DND-41 (cell line): ENCODE results near the gene SPOCK2.

Experiments used
- ATAC-seq: fragments of 200-7000 bp; cut with Tn5 transposase; 3 replicates; pipeline ENCODE4 v1.9.1; 2021; ENCODE audit warnings: low read depth; ENCODE audit not compliant: insufficient read depth
- DNase-seq: peaks from one replicate; pipeline ENCODE4 v3.0.0-alpha.2; 2020
- H2AFZ ChIP-seq: 2 replicates; pipeline ENCODE4 v1.6.0; 2012; ENCODE audit warnings: low read depth, low read length
- H3K27ac ChIP-seq: 2 replicates; pipeline ENCODE4 v1.5.1; 2012; ENCODE audit warnings: low read length, inconsistent platforms
- H3K27me3 ChIP-seq: fragments of 200-600 bp; sonication (generic); 2 replicates; pipeline ENCODE4 v1.6.0; 2012; ENCODE audit warnings: low read length, mild to moderate bottlenecking, inconsistent platforms; ENCODE audit not compliant: insufficient read depth, poor library complexity
- H3K36me3 ChIP-seq: 2 replicates; pipeline ENCODE4 v1.5.1; 2012; ENCODE audit warnings: low read length, inconsistent platforms; ENCODE audit not compliant: insufficient read depth
- H3K4me1 ChIP-seq: 2 replicates; pipeline ENCODE4 v1.5.1; 2012; ENCODE audit warnings: mild to moderate bottlenecking, low read length; ENCODE audit not compliant: insufficient read depth
- H3K4me2 ChIP-seq: 2 replicates; pipeline ENCODE4 v1.6.0; 2012; ENCODE audit warnings: mild to moderate bottlenecking, moderate library complexity, low read length, inconsistent platforms; ENCODE audit not compliant: insufficient read depth
- H3K4me3 ChIP-seq, 2 experiments: fragments of 200-600 bp in 1 of 2; shearing (Covaris generic) in 1 of 2; 2 replicates each; pipeline ENCODE4 v1.5.1; 2012 to 2016; ENCODE audit warnings: inconsistent platforms in 2 of 2, low read length in 2 of 2, mild to moderate bottlenecking in 2 of 2, low read depth in 1 of 2, moderate library complexity in 1 of 2
- H3K79me2 ChIP-seq: 2 replicates; pipeline ENCODE4 v1.6.0; 2012; ENCODE audit warnings: low read length, inconsistent platforms; ENCODE audit not compliant: insufficient read depth
- H3K9ac ChIP-seq: 2 replicates; pipeline ENCODE4 v1.6.0; 2012; ENCODE audit warnings: low read depth, mild to moderate bottlenecking, inconsistent platforms, low read length, moderate library complexity
- H3K9me3 ChIP-seq: 2 replicates; pipeline ENCODE4 v1.5.1; 2012; ENCODE audit warnings: low read length, moderate library complexity, mild to moderate bottlenecking, inconsistent platforms; ENCODE audit not compliant: insufficient read depth, severe bottlenecking
- H4K20me1 ChIP-seq: 2 replicates; pipeline ENCODE4 v1.6.0; 2012; ENCODE audit warnings: low read length; ENCODE audit not compliant: insufficient read depth
- EZH2 ChIP-seq: IDR thresholded peaks from 3 replicates; pipeline ENCODE4 v1.6.1; 2012; ENCODE audit warnings: borderline replicate concordance, low read depth, mild to moderate bottlenecking, moderate library complexity, low read length, inconsistent platforms; ENCODE audit not compliant: severe bottlenecking
- TF ChIP-seq, protein P1 (sequence below): IDR thresholded peaks from 2 replicates; pipeline ENCODE4 v1.5.1; 2012; ENCODE audit warnings: borderline replicate concordance, low read length, moderate library complexity, mild to moderate bottlenecking; ENCODE audit not compliant: poor library complexity, severe bottlenecking; ENCODE audit errors: extremely low read depth

The SPOCK2 gene

DNA sequence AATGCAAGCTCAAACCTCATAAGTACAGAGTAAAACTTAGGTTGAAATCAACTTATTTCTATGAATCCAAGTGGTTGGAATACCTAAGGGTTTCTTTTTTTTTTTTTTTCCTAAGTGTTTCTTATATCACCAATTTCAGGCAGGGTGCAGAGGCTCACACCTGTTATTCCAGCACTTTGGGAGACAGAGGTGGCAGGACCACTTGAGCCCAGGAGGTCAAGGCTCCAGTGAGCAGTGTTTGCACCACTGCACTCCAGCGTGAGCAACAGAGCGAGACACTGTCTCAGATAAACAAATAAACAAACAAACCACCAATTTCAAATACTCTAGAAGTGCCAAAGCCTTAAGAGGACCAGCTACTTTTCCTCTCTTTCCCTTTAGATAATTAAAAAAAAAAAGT, 39.2 kb upstream of the SPOCK2 start:
- Histone ChIP-seq H3K79me2 (no peaks in the 10 kb centered on the region), H3K9ac (no peak overlapping the region), H4K20me1 (no peaks in the 10 kb centered on the region), H2AFZ (no peak overlapping the region), H3K9me3 (no peaks in the 10 kb centered on the region), H3K27me3 (no peaks in the 10 kb centered on the region), H3K27ac (no peak overlapping the region), H3K4me1 (no peaks in the 10 kb centered on the region), H3K36me3 (peaks cover 30% of the 10 kb centered on the region), H3K4me2 (no peak overlapping the region), H3K4me3 (no peak overlapping the region)
- no peak for ATAC-seq
- DNase-seq = no peak
- TF ChIP-seq, protein P1, sequence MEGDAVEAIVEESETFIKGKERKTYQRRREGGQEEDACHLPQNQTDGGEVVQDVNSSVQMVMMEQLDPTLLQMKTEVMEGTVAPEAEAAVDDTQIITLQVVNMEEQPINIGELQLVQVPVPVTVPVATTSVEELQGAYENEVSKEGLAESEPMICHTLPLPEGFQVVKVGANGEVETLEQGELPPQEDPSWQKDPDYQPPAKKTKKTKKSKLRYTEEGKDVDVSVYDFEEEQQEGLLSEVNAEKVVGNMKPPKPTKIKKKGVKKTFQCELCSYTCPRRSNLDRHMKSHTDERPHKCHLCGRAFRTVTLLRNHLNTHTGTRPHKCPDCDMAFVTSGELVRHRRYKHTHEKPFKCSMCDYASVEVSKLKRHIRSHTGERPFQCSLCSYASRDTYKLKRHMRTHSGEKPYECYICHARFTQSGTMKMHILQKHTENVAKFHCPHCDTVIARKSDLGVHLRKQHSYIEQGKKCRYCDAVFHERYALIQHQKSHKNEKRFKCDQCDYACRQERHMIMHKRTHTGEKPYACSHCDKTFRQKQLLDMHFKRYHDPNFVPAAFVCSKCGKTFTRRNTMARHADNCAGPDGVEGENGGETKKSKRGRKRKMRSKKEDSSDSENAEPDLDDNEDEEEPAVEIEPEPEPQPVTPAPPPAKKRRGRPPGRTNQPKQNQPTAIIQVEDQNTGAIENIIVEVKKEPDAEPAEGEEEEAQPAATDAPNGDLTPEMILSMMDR = no peak
- no peak for TF ChIP-seq EZH2

DNA sequence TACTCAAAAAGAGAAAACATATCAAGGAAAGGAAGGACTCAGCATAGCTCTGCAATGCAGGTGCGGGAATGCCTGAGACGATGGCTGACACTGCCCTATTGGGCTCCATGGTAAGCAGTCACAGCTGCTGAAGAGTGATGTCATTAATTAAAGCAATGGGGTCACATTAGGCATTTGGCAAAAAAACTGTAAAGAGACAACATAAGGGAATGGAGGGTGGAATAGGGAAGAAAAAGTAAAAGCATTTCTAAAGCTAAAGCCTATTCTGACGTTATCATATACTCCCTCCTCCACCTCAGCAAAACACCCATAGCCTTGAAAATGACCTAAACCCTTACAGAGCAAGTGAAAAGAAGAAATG, 38.5 kb upstream of the SPOCK2 start:
- H3K4me3 ChIP-seq = no peak overlapping the region
- no peaks in the 10 kb centered on the region for H3K27me3 ChIP-seq
- ATAC-seq (no peak), DNase-seq (no peak)
- H3K27ac ChIP-seq = no peak overlapping the region
- H3K36me3 ChIP-seq = peaks cover 27% of the 10 kb centered on the region
- H3K9me3 ChIP-seq = no peaks in the 10 kb centered on the region
- no peak overlapping the region for H3K4me2 ChIP-seq
- H3K79me2 ChIP-seq = no peaks in the 10 kb centered on the region
- H4K20me1 ChIP-seq = no peaks in the 10 kb centered on the region
- no peak overlapping the region for H2AFZ ChIP-seq
- no peaks in the 10 kb centered on the region for H3K4me1 ChIP-seq
- H3K9ac ChIP-seq = no peak overlapping the region
- TF ChIP-seq, protein P1 = no peak
- TF ChIP-seq EZH2 = no peak

DNA sequence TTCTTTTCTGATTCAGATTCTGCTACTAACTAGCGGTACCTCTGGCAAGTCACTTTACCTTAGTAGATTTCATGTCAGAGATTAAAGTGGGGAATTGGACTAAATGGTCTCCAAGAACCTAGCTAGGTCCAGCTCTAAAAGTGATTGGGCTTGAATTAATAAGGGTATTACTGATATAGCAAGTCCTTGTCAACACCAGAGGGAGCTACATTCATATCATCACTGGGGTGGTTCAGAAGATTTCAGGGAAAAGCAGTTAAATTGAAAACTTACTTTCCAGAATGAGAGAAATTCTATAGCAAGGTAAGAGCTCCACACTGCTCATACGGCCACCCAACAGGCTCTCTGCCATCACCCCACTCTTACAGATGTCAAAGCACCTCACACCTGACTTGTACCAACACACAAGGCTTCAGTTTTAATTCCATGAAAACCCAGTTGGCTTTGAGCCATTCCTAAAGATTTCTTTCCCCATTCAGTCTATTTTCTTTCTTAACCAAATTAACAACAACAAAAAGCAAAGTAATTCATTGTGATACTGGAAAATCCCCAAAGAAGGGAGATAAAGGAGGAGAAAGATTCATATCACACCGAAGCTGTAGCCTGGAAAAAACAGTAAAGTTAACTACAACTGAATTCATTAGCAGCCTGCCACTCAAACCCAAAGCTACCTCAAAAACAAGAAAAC, 38.0 kb upstream of the SPOCK2 start:
- no peak overlapping the region for H3K4me3 ChIP-seq
- no peak overlapping the region for H2AFZ ChIP-seq
- TF ChIP-seq, protein P1 = peak; percentile 46
- no peak for TF ChIP-seq EZH2
- H4K20me1 ChIP-seq = no peaks in the 10 kb centered on the region
- no peak; the same call in 2 of the 3 replicates for ATAC-seq
- H3K9me3 ChIP-seq = no peaks in the 10 kb centered on the region
- H3K79me2 ChIP-seq = no peaks in the 10 kb centered on the region
- peak overlapping the region; percentile 23; the same call in 1 of the 2 replicates for H3K27ac ChIP-seq
- no peak overlapping the region for H3K9ac ChIP-seq
- DNase-seq = no peak
- H3K27me3 ChIP-seq = no peaks in the 10 kb centered on the region
- no peak overlapping the region for H3K4me2 ChIP-seq
- H3K4me1 ChIP-seq = no peaks in the 10 kb centered on the region
- peaks cover 27% of the 10 kb centered on the region for H3K36me3 ChIP-seq

DNA sequence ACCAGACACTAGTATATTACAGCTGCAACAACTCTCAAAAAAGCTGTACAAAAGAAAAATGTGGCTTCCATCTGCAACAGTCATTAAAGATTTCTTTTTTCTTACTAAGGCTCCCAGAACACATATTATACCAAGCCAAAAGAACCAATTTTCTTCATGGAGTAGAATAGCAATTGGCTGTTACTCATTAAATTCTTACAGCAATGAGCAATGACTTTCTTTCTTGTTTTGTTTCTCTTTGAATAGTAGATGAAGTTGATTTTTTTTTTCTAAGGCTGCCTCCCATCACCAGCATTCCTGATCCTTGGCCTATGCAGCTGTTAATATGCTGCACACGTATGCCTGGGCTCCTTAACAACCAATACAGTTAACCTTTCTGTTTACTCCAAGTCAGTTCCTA, 36.6 kb upstream of the SPOCK2 start:
- H3K4me3 ChIP-seq = no peak overlapping the region
- no peaks in the 10 kb centered on the region for H3K79me2 ChIP-seq
- ATAC-seq (no peak), DNase-seq (no peak)
- no peaks in the 10 kb centered on the region for H3K4me1 ChIP-seq
- H3K4me2 ChIP-seq = no peak overlapping the region
- H2AFZ ChIP-seq = no peak overlapping the region
- H4K20me1 ChIP-seq = no peaks in the 10 kb centered on the region
- H3K9ac ChIP-seq = no peak overlapping the region
- H3K27me3 ChIP-seq = no peaks in the 10 kb centered on the region
- no peak for TF ChIP-seq EZH2
- TF ChIP-seq, protein P1 = no peak
- H3K27ac ChIP-seq = no peak overlapping the region
- peaks cover 26% of the 10 kb centered on the region for H3K36me3 ChIP-seq
- H3K9me3 ChIP-seq = no peaks in the 10 kb centered on the region
